HFF-Myc (cell line): ENCODE measurements around the gene OAF.
A peak's percentile ranks its signal among the peaks of the same experiment; 100 is the strongest.

ENCODE experiments used
- DNase-seq: peaks from one replicate; pipeline ENCODE4 v3.0.0-alpha.2; 2011; ENCODE audit warnings: low read depth; ENCODE audit errors: extremely low read depth
- H3K4me3 ChIP-seq: replicated peaks from 2 replicates; pipeline ENCODE4 v1.5.1; 2011; ENCODE audit warnings: low read depth, mild to moderate bottlenecking, control low read depth, low read length
- CTCF ChIP-seq: IDR thresholded peaks from 2 replicates; pipeline ENCODE4 v1.5.1; 2012; ENCODE audit warnings: mild to moderate bottlenecking, low read depth, low read length, control low read depth; ENCODE audit errors: missing control alignments

Gene OAF

GRCh38 chr11:120209746-120210625, 846 bp upstream of the OAF start:
- peak overlapping the region; percentile 89 for H3K4me3 ChIP-seq
- no peak for TF ChIP-seq CTCF
- DNase-seq = no peak

DNA sequence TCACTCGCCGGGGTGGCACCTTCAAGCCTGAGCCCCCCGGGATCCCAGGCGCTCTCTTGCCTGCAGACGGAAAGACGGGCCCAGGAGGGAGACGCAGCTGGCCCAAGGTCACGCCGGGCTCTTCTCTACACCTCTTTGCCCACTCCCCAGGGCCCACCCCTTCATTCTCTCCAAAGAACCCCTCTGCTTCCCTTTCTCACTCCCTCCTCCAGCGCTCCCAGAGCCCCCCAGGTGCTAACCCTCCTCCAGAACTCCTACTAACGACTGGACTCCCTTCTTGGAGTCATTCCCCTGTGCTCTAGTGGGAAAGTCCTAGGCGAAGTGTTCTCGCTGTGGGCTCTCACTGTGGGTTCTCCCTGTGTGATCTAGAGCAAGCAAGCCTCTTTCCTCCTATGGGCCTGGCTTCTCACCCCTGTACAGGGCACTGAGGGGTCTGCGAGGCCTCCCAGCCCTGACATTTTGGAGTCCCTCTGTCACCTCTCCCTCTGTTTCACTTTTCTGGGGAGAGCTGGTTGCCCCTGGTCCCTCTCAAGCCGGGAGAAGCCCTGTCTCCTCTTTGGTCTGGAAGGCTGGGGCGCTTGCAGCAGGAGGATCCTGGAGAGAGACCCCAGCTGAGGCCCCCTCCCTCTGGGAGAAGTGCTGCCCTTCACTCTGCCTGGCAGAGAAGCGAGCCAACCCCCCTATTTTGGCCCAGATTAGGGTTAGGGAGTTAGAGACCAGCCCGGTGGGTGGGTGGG, 858 bp downstream of the OAF start:
- no peak for DNase-seq
- peak overlapping the region; percentile 89 for H3K4me3 ChIP-seq
- no peak for TF ChIP-seq CTCF

DNA sequence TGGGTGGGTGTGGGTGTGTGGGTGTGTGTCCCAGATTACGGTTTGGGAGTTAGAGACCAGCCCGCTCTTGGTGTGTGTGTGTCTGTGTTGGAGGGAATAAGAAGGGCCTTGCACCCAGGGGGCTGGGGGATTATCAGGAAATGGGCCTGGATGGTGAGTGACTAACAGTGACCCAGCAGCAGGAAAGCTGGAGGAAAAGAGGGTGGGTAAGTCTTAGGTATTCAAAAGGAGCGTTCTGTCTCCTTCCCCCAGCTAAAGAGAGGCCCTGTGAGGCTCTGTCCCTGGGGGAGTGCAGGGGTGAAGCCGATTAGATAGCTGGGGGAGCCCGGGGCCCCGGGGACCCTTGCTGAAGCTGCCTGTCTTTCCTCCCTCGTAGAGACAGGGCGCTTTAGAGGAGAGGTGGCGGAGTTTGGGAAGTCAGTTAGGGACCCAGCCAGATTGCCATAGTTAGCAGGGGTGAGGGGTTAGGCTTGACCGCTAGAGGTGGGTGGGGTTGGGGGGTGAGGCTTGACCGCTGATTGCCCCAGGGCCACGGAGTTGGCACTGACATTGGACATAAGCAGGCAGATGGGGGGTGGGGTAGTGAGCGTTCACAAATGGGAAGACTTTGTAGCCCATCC, 1.5 kb downstream of the OAF start:
- H3K4me3 ChIP-seq = peak overlapping the region; percentile 89
- no peak for DNase-seq
- no peak for TF ChIP-seq CTCF

GRCh38 chr11:120212926-120213325, 2.1 kb downstream of the OAF start:
- no peak for TF ChIP-seq CTCF
- no peak for DNase-seq
- H3K4me3 ChIP-seq = peak overlapping the region; percentile 89

GRCh38 chr11:120214581-120214980, 3.7 kb downstream of the OAF start:
- DNase-seq = no peak
- TF ChIP-seq CTCF = no peak
- H3K4me3 ChIP-seq = no peak overlapping the region

- no peak for DNase-seq
- H3K4me3 ChIP-seq = no peak overlapping the region
- no peak for TF ChIP-seq CTCF
Measured at GRCh38 chr11:120215634-120216033, 4.8 kb downstream of the OAF start.
